Stimulated activated CD4-positive, alpha-beta T cell treated with anti-CD3 and anti-CD28 coated beads, Interleukin-15, amount 100 ng/mL, for 1 hour (primary cell): ENCODE results near the gene MPPED1.

ENCODE experiments used
- DNase-seq, 2 donors: peaks; one replicate each; pipeline ENCODE4 v3.0.0-alpha.2; 2020; ENCODE audit warnings: low read depth in 1 of 2, low spot score in 1 of 2

Gene MPPED1

DNA sequence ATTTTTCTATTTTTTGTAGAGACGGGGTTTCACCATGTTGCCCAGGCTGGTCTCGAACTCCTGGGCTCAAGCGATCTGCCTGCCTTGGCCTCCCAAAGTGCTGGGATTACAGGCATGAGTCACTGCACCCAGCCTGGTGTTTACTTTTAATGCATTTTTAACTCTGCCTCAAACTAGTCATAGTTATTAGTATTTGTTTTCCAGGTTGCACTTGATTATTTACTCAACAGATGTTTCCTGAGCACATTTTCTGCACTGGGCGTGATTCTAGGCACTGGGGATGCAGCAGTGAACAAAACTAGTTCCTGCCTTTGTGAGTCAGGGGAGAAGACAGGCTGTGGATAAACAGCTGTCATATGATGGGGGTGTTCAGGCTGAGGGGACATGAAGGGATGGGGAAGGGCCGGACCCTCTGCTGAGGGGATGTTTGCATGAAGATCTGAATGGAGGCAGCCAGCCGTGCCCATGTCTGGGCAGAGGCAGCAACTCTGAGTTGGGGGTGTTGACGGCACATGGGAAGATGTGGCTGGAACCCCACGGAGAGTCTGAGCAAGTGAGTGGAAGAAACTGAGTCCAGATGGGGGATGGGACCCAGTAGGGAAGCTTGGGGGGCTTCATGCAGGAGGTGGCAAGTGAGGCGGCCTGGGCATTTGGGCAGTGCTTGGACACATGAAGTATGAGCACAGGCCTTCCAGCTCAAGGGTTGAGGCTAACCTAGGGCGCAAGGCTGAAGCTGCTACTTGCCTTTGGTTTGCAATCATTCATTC is 34.4 kb downstream of the MPPED1 start:
- no peak for DNase-seq

DNA sequence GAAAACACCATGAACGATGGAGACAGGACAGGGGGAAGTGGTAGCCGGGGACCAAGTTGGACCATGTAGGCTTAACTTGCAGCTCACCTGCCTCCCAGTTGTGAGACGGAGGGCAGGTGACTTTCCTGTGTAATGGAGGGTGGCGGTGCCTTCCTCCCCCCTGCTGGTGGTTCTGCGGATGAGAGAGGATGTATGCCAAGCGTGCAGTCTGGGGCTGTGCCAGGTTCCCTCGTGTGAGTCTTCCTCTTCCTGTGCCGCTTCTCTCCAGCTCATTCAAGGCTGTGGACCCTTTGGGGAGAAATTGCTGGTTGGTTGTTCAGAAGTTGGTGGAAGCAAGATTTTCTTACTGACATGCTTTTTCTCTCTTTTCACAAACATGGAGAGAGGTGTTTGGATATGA is 35.1 kb downstream of the MPPED1 start:
- DNase-seq, result no peak

DNA sequence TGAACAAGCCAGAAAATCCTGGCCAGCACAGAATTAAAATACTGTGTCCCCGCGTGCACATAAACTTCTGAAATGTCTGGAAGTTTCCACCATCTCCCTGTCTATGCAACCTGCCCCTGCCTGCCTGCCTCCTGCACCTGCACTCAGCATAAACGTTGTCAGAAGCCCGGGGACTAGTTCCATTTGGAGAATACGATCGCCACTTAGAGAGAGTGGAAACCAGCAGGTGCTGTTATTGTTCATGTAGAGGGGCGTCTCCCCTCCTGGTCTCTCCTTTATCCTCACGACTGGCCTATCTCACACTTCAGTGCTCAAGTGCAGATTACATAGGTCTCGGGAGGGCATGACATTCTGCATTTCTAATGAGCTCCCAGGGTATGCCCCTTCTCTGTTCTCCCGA is 35.6 kb downstream of the MPPED1 start:
- DNase-seq, result no peak

GRCh38 chr22:43448048-43448447 is 36.2 kb downstream of the MPPED1 start:
- no peak for DNase-seq

GRCh38 chr22:43449205-43449830 is 37.5 kb downstream of the MPPED1 start:
- DNase-seq, result no peak

DNA sequence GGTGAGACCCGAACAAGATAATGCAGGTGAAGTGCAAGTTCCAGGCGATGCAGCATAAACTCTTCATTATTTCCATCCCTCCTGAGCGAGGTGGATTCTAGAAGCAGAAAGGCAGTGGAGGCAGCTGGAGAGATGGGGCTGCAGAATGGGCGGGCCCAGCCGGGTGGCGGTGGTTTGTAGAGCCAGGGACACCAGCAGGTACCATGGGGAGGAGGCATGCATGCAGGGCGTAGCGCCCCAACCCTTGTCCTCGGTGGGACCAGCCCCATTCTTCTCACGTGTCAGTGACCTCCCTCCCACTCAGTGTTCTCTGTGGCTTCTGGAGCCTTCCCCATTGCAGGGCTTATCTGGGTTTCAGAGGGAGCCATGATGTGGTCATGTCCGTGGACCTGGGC is 38.0 kb downstream of the MPPED1 start:
- no peak for DNase-seq

- DNase-seq, result no peak
Observed at GRCh38 chr22:43451371-43452050, 39.7 kb downstream of the MPPED1 start.

DNA sequence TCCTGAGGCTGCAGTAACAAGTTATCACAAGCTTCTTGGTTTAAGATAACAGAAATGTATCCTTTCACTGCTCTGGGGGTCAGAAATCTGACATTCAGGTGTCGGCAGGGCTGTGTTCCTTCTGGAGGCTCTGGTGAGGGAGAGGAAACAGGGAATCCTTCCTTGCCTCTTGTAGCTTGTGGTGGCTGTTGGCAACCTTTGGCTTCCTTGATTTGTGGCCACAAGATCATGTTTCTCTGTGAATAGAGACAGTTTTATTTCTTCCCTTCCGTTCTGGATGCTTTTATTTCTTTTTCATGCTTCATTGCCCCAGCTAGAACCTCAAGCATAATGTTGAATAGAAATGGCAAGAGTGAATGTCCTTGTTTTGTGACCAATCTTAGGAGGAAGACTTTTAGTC is 44.0 kb downstream of the MPPED1 start:
- no peak for DNase-seq

- no peak for DNase-seq
Observed at GRCh38 chr22:43457002-43457401, 45.2 kb downstream of the MPPED1 start.

- DNase-seq, result no peak
Observed at GRCh38 chr22:43462701-43463100, 50.9 kb downstream of the MPPED1 start.

GRCh38 chr22:43464809-43465208 is 53.0 kb downstream of the MPPED1 start:
- DNase-seq, result no peak

GRCh38 chr22:43465291-43466015 is 53.6 kb downstream of the MPPED1 start:
- no peak for DNase-seq

DNA sequence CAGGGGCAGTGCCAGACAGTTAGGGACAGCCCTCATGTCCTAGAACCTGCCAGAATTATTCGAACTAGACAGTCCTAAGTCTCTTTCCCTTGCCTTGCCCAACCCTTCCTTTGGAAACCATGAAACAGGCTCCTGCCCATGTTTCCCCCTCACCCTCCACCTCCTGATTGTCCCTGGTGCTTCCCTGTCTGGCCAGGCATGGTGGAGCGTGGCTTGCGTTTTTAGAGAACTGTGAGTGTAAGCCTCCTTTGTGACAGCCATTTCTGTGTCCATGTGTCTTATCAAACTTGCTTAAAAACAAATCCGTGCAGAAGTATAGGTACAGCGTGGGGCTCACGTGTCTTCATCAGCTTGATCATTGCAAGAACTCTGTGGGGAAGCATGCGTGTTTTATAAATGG is 54.9 kb downstream of the MPPED1 start:
- no peak for DNase-seq

- DNase-seq, result no peak
Observed at GRCh38 chr22:43467216-43467940, 55.6 kb downstream of the MPPED1 start.

DNA sequence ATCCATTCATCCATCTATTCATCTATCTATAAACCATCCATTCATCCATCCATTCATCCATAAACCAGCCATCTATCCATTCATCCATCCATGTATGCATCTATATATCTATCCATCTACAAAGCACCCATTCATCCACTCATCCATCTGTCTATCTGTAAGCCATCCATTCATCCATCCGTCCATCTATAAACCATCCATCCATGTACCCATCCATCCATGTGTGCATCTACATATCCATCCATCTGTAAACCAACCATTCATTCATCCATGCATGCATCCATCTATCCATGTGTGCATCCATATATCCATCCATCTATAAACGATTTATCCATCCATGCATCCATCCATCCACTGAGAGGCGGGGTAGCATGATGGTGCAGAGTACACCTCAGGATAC is 58.4 kb downstream of the MPPED1 start:
- no peak for DNase-seq

DNA sequence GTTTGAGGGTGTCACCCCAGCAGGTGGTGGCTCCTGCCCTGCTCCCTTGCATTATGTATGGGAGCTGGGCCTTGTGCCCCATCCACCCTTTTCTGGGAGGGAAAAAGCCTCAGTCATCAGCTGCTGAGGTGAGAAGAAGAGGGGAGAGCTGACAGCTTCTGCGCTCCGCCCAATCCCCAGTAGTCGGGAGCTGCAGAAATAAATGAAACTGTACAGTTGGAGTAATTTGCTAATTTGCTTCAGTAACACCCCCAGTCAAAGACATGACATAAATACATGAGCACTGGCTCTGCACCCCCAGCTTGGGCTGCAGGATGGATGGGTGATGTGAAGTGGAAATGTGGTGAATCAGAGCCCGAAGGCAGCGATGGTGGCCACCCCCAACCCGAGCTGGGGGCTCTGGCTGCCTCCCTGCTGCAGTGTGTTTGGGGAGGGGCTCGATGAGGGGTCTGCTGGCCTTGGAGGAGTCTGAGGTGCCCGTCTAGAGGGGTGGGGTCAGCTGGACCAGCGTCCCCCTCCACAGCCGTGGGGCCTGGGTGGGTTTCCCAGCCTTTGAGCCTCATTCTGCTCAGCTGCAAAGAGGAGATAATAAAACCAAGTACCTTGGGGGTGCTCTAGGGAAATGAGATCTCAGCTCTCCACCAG is 59.2 kb downstream of the MPPED1 start:
- DNase-seq, result no peak

DNA sequence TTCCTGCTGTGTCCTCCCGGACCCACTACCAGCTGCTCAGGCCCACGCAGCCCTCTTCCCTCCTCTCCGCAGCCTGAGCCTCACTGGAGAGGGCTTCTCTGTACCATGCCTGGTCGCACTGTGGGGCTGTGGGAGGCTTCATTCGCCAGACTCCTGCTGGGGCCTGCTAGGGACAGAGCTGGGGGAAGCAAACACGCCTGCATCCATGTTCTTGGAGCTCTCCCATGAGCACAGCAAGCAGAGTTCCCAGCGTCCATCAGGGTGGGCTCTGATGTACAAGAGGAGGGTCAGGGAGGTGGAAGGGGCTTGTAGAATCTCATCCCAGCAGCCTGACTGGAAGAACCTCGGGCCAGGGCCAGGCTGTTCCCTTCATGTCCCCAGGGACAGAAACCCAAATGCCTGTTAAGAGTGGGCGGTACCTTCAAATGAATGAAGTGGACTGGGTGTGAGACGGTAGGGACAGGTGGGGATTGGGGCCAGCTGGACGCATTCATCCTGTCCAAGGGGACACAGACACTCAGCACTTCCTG is 59.9 kb downstream of the MPPED1 start:
- no peak for DNase-seq

GRCh38 chr22:43473031-43473430 is 61.2 kb downstream of the MPPED1 start:
- DNase-seq, result no peak

DNA sequence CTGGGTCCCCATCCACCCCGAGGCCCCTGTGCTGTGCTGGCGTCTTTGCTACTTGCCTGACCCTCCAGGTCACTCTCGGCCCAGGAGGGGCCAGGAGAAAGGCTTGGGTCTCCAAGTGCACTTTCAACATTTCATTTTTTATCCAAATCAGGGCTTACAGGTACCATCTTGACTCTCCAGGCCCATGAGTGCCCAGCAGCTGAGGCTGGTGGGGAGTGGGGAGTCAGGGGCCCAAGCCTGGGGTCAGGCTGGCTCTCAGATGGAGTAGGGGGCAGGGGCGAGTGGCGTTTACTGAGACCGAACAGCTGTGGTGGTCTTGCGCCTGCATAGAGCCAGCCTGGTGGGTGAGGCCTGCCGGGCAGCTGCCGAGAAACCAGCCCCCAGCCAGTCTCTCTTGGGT is 61.6 kb downstream of the MPPED1 start:
- no peak for DNase-seq
